KMS-11 (cell line): Measurements from ENCODE around the gene FKBP6.

Experiments
- H2AFZ ChIP-seq: fragments of 200-600 bp; sonication (generic); 2 replicates; pipeline ENCODE4 v1.6.1; 2016; ENCODE audit warnings: antibody characterized with exemption, mixed run types, low read depth
- H3K27ac ChIP-seq: fragments of 200-600 bp; sonication (generic); 2 replicates; pipeline ENCODE4 v1.6.1; 2016; ENCODE audit warnings: mild to moderate bottlenecking, mixed run types
- H3K27me3 ChIP-seq: fragments of 200-600 bp; sonication (generic); 2 replicates; pipeline ENCODE4 v1.6.1; 2017; ENCODE audit warnings: mild to moderate bottlenecking, low read depth, mixed run types, moderate library complexity; ENCODE audit not compliant: insufficient read depth
- H3K36me3 ChIP-seq: fragments of 200-600 bp; sonication (generic); 2 replicates; pipeline ENCODE4 v1.6.1; 2017; ENCODE audit warnings: mild to moderate bottlenecking, mixed run types; ENCODE audit not compliant: insufficient read depth
- H3K4me1 ChIP-seq: fragments of 200-600 bp; sonication (generic); 2 replicates; pipeline ENCODE4 v1.6.1; 2016; ENCODE audit warnings: mild to moderate bottlenecking, low read depth, mixed run types; ENCODE audit not compliant: poor library complexity, severe bottlenecking
- H3K4me2 ChIP-seq: fragments of 200-600 bp; sonication (generic); 2 replicates; pipeline ENCODE4 v1.7.0; 2016; ENCODE audit warnings: mild to moderate bottlenecking, mixed run types
- H3K4me3 ChIP-seq: fragments of 200-600 bp; sonication (generic); IDR thresholded peaks from 2 replicates; pipeline ENCODE4 v1.6.1; 2017; ENCODE audit warnings: low read depth, low read length, mixed read lengths; ENCODE audit not compliant: insufficient read depth
- H3K79me2 ChIP-seq: fragments of 200-600 bp; sonication (generic); 2 replicates; pipeline ENCODE4 v1.6.1; 2016; ENCODE audit warnings: low read depth, mixed run types; ENCODE audit not compliant: insufficient read depth
- H3K9ac ChIP-seq: fragments of 200-600 bp; sonication (generic); 2 replicates; pipeline ENCODE4 v1.6.1; 2016; ENCODE audit warnings: mild to moderate bottlenecking, mixed run types
- H4K20me1 ChIP-seq: fragments of 200-600 bp; sonication (generic); 2 replicates; pipeline ENCODE4 v1.6.1; 2016; ENCODE audit warnings: mild to moderate bottlenecking, mixed run types; ENCODE audit not compliant: insufficient read depth
- TF ChIP-seq, protein P1 (sequence below): fragments of 200-600 bp; sonication (generic); conservative IDR thresholded peaks from 2 replicates; pipeline ENCODE4 v1.6.1; 2017; ENCODE audit warnings: low read depth, mild to moderate bottlenecking, antibody characterized with exemption, low read length, moderate library complexity, mixed read lengths

FKBP6 gene

DNA sequence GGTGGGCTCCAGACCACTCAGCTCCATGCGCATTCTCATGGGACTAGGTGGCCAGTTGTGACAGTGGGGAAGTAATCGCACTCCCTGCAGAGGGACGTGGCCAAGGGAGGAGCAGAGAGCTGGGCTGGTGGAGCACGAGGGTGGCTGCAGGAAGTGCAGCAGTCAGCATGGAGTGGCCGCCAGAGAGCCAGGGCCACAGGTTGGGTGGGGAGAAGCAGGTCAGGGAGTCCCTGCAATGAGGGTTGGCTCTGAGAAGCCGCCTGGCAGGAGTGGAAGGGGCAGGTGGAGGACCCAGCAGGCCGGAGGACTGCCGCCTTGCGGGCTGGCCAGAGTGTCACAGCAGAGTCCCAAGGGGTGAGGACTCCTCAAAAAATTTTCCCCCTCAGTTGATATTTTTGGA lies 26.2 kb downstream of the FKBP6 start:
- Histone ChIP-seq H3K4me2 (no peak overlapping the region), H3K9ac (no peak overlapping the region), H2AFZ (no peak overlapping the region), H3K36me3 (no peaks in the 10 kb centered on the region), H3K4me3 (no peak overlapping the region), H3K27me3 (no peaks in the 10 kb centered on the region), H3K27ac (no peak overlapping the region), H3K79me2 (no peaks in the 10 kb centered on the region), H3K4me1 (no peaks in the 10 kb centered on the region), H4K20me1 (no peaks in the 10 kb centered on the region)
- TF ChIP-seq, protein P1, sequence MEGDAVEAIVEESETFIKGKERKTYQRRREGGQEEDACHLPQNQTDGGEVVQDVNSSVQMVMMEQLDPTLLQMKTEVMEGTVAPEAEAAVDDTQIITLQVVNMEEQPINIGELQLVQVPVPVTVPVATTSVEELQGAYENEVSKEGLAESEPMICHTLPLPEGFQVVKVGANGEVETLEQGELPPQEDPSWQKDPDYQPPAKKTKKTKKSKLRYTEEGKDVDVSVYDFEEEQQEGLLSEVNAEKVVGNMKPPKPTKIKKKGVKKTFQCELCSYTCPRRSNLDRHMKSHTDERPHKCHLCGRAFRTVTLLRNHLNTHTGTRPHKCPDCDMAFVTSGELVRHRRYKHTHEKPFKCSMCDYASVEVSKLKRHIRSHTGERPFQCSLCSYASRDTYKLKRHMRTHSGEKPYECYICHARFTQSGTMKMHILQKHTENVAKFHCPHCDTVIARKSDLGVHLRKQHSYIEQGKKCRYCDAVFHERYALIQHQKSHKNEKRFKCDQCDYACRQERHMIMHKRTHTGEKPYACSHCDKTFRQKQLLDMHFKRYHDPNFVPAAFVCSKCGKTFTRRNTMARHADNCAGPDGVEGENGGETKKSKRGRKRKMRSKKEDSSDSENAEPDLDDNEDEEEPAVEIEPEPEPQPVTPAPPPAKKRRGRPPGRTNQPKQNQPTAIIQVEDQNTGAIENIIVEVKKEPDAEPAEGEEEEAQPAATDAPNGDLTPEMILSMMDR = no peak

DNA sequence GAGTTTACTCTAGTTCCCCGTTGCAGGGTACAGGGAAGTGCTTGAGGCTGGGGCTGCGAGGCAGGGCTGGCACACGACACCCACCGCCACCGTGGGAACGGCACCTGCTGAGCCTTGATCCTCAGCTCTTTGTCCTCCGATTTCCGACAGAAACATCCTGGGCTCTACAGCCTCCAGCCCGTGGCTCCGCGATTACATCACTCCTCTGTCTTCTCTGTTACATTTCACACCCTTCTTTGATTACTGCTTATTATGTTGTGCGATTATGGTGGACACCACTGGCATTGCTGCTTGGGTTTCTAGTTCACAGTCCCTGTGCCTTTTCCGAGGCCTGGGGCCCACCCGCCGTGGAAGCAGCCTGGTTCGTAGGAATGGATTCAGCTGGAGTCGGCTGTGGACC lies 26.9 kb downstream of the FKBP6 start:
- Histone ChIP-seq H3K79me2 (no peaks in the 10 kb centered on the region), H3K4me2 (no peak overlapping the region), H2AFZ (no peak overlapping the region), H3K9ac (no peak overlapping the region), H3K27me3 (no peaks in the 10 kb centered on the region), H3K36me3 (no peaks in the 10 kb centered on the region), H3K27ac (no peak overlapping the region), H3K4me3 (no peak overlapping the region), H4K20me1 (no peaks in the 10 kb centered on the region), H3K4me1 (no peaks in the 10 kb centered on the region)
- TF ChIP-seq, protein P1 = no peak

DNA sequence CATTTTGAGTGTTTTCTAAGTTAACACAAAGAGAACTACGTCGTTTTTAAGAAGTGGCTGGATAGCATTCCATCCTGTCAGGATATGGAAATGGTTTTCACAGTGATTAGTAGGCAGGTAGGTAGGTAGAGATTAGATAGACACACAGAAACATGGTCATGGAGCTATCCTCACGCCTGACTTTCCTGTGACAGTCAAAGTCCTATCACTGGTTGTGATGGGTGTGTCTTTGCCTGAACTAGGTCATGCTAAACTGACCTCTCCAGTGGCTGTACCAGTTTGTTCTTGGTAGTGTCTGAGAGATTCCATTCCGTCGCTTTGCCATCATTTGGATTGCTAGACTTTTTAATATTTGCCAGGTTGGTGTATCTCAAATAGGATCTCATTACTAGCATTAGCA lies 28.2 kb downstream of the FKBP6 start:
- Histone ChIP-seq H3K4me2 (no peak overlapping the region), H4K20me1 (no peaks in the 10 kb centered on the region), H3K79me2 (no peaks in the 10 kb centered on the region)

DNA sequence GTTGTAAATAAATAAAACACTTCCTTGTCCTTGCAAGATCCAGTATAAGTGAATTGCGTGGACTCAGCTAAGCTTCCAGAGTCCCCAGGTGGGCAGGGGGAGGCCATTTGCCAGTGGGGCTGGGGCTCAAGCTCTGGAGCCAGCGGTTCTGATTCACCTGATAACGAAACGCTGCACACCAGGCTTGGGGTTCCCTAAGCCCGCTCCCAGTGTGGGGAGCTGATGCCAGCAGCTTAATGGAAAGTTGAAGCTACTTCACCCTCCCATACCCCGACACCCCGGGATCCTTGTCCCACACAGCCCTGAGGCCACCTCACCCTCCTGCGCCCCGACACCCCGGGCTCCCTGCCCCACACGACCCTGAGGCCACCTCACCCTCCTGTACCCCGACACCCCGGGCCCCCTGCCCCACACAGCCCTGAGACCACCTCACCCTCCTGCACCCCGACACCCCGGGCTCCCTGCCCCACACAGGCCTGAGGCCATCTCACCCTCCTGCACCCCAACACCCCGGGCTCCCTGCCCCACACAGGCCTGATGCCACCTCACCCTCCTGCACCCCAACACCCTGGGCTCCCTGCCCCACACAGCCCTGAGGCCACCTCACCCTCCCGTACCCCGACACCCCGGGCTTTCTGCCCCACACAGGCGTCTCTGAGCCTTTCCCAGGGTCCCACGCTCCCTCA lies 30.8 kb downstream of the FKBP6 start:
- Histone ChIP-seq H3K4me1 (no peaks in the 10 kb centered on the region), H2AFZ (no peak overlapping the region), H3K9ac (no peak overlapping the region), H3K4me2 (no peak overlapping the region), H3K27me3 (no peaks in the 10 kb centered on the region), H4K20me1 (no peaks in the 10 kb centered on the region), H3K4me3 (no peak overlapping the region), H3K27ac (no peak overlapping the region), H3K36me3 (no peaks in the 10 kb centered on the region), H3K79me2 (no peaks in the 10 kb centered on the region)
- TF ChIP-seq, protein P1 = no peak

More for the DNA sequence above, 28.2 kb downstream of the FKBP6 start:
- H3K27me3 ChIP-seq = no peaks in the 10 kb centered on the region
- H3K4me1 ChIP-seq = no peaks in the 10 kb centered on the region
- H3K9ac ChIP-seq = no peak overlapping the region
- TF ChIP-seq, protein P1 = no peak
- H2AFZ ChIP-seq = no peak overlapping the region
- no peak overlapping the region for H3K27ac ChIP-seq
- no peak overlapping the region for H3K4me3 ChIP-seq
- H3K36me3 ChIP-seq = no peaks in the 10 kb centered on the region
